GM23248 (cell line): Measurements from ENCODE around the gene ROMO1. TPM values are rescaled to one million over a fixed set of nuclear protein-coding genes. Genes with fewer than 3 reads are reported as not detected.
"Not testable (repeated sequence)": the region's sequence is repeated elsewhere in the genome, so short reads cannot be mapped to it uniquely, and the experiment has no call there.

Experiments used
- DNase-seq: peaks from one replicate; pipeline ENCODE4 v3.0.0-alpha.2; 2015
- H2AFZ ChIP-seq: fragments of 200-600 bp; sonication (generic); 2 replicates; pipeline ENCODE4 v1.6.1; 2016; ENCODE audit warnings: antibody characterized with exemption
- H3F3A ChIP-seq: fragments of 200-600 bp; sonication (generic); 2 replicates; pipeline ENCODE4 v1.6.1; 2016; ENCODE audit warnings: mild to moderate bottlenecking, antibody characterized with exemption, mixed run types; ENCODE audit not compliant: insufficient read depth
- H3K27ac ChIP-seq: fragments of 200-600 bp; sonication (generic); 2 replicates; pipeline ENCODE4 v1.5.1; 2016; ENCODE audit warnings: mild to moderate bottlenecking
- H3K27me3 ChIP-seq: fragments of 200-600 bp; sonication (generic); replicated peaks from 2 replicates; pipeline ENCODE4 v1.6.1; 2016; ENCODE audit warnings: mild to moderate bottlenecking; ENCODE audit not compliant: insufficient read depth
- H3K36me3 ChIP-seq: fragments of 200-600 bp; sonication (generic); 2 replicates; pipeline ENCODE4 v1.6.1; 2016; ENCODE audit warnings: low read depth, mild to moderate bottlenecking
- H3K4me1 ChIP-seq: fragments of 200-600 bp; sonication (generic); 2 replicates; pipeline ENCODE4 v1.6.1; 2016; ENCODE audit warnings: mild to moderate bottlenecking; ENCODE audit not compliant: insufficient read depth
- H3K4me2 ChIP-seq: fragments of 200-600 bp; sonication (generic); one replicate; pipeline ENCODE4 v1.6.1; 2016; ENCODE audit warnings: mild to moderate bottlenecking; ENCODE audit not compliant: unreplicated experiment
- H3K4me3 ChIP-seq: fragments of 200-600 bp; sonication (generic); 2 replicates; pipeline ENCODE4 v1.5.1; 2016; ENCODE audit warnings: mild to moderate bottlenecking
- H3K79me2 ChIP-seq: fragments of 200-600 bp; sonication (generic); 2 replicates; pipeline ENCODE4 v1.6.1; 2016; ENCODE audit warnings: mild to moderate bottlenecking; ENCODE audit not compliant: insufficient read depth
- H3K9ac ChIP-seq: fragments of 200-600 bp; sonication (generic); 2 replicates; pipeline ENCODE4 v1.6.1; 2016; ENCODE audit warnings: mild to moderate bottlenecking
- H3K9me2 ChIP-seq: fragments of 200-600 bp; sonication (generic); 2 replicates; pipeline ENCODE4 v1.6.1; 2016; ENCODE audit warnings: mixed run types, mild to moderate bottlenecking, moderate library complexity; ENCODE audit not compliant: insufficient read depth
- H3K9me3 ChIP-seq: fragments of 200-600 bp; sonication (generic); one replicate; pipeline ENCODE4 v1.6.1; 2017; ENCODE audit warnings: low read depth
- H4K20me1 ChIP-seq: fragments of 200-600 bp; sonication (generic); 2 replicates; pipeline ENCODE4 v1.6.0; 2016; ENCODE audit not compliant: insufficient read depth
- EZH2 ChIP-seq: fragments of 200-600 bp; sonication (generic); IDR thresholded peaks from 2 replicates; pipeline ENCODE4 v1.6.1; 2018; ENCODE audit warnings: antibody characterized with exemption, mild to moderate bottlenecking; ENCODE audit not compliant: insufficient read depth, poor library complexity, severe bottlenecking
- EZH2phosphoT487 ChIP-seq: fragments of 200-600 bp; sonication (generic); IDR thresholded peaks from 2 replicates; pipeline ENCODE4 v1.6.1; 2018; ENCODE audit warnings: antibody characterized with exemption, moderate library complexity, mild to moderate bottlenecking, low read depth; ENCODE audit not compliant: insufficient read depth
- WGBS, 2 experiments: methylation state at CpG; one replicate each; pipeline ENCODE4 v1.1.6; 2015 to 2017; ENCODE audit warnings: low lambda C conversion rate in 2 of 2, low coverage in 1 of 2; ENCODE audit errors: missing lambda C conversion rate in 2 of 2; 5-methylcytosine and 5-hydroxymethylcytosine counted together
- in situ Hi-C: fragments of 300-500 bp; cut with MboI; formaldehyde crosslinking; loops from 2 replicates; pipeline ENCODE4 v1.15.0; 2020
- polyA plus RNA-seq: library from polyadenylated mRNA; unstranded; fragments of >200 nt; fragmentation: Nextera tagmentation; extraction: Ambion mirVana; gene quantifications from 2 replicates; pipeline ENCODE4 v1.2.1, GENCODE V29; 2016
- total RNA-seq: library from RNA; depleted of rRNA; stranded (reverse); fragments of >200 nt; shearing (Covaris generic); gene quantifications from 2 replicates; pipeline ENCODE4 v1.2.3, GENCODE V29; 2014

ROMO1 gene
- total and polyA plus RNA-seq, 2 experiments from 2014 or later: 311 to 543 TPM

- H3K4me2 ChIP-seq: peak overlapping the region; percentile 0
- H3K27ac ChIP-seq: peak overlapping the region; percentile 91
- H3K4me1 ChIP-seq: peaks cover 46% of the 10 kb centered on the region
- H3K9me2 ChIP-seq: no peaks in the 10 kb centered on the region
- H2AFZ ChIP-seq: no peak overlapping the region
- no peaks in the 10 kb centered on the region for H3K27me3 ChIP-seq
- DNase-seq: no peak
- 66% methylated on average over 4 of the region's 4 CpGs for WGBS, 2 experiments
- H3K9ac ChIP-seq: peak overlapping the region; percentile 96
- peaks cover 60% of the 10 kb centered on the region for H3K36me3 ChIP-seq
- H3F3A ChIP-seq: peaks cover 85% of the 10 kb centered on the region
- in situ Hi-C loops: no loop called here
- peaks cover 84% of the 10 kb centered on the region for H3K79me2 ChIP-seq
- no peak for TF ChIP-seq EZH2phosphoT487
- TF ChIP-seq EZH2: no peak
- H3K4me3 ChIP-seq: no peak overlapping the region
- H3K9me3 ChIP-seq: no peaks in the 10 kb centered on the region
- no peaks in the 10 kb centered on the region; the same call in 1 of the 2 replicates for H4K20me1 ChIP-seq
These were observed 3.9 kb downstream of the ROMO1 start for GRCh38 chr20:35702824-35703695.

GRCh38 chr20:35704514-35705261, 5.5 kb downstream of the ROMO1 start:
- H3K4me1 ChIP-seq: peaks cover 47% of the 10 kb centered on the region
- peaks cover 98% of the 10 kb centered on the region for H3F3A ChIP-seq
- no peak overlapping the region for H2AFZ ChIP-seq
- H4K20me1 ChIP-seq: no peaks in the 10 kb centered on the region; the same call in 1 of the 2 replicates
- no peaks in the 10 kb centered on the region for H3K9me3 ChIP-seq
- no peaks in the 10 kb centered on the region for H3K27me3 ChIP-seq
- H3K9ac ChIP-seq: 0 out of 2 replicates have a peak overlapping the region, but pooled peaks have one; percentile 8
- no peak for TF ChIP-seq EZH2phosphoT487
- no peak for TF ChIP-seq EZH2
- H3K4me3 ChIP-seq: no peak overlapping the region
- peak overlapping the region; percentile 91; the same call in 1 of the 2 replicates for H3K27ac ChIP-seq
- no peak overlapping the region for H3K4me2 ChIP-seq
- in situ Hi-C loops: no loop called here
- 88 to 93% methylated on average over 5 of the region's 5 CpGs for WGBS, 2 experiments
- no peak for DNase-seq
- no peaks in the 10 kb centered on the region for H3K9me2 ChIP-seq
- H3K36me3 ChIP-seq: peaks cover 76% of the 10 kb centered on the region
- H3K79me2 ChIP-seq: peaks cover 93% of the 10 kb centered on the region

DNA sequence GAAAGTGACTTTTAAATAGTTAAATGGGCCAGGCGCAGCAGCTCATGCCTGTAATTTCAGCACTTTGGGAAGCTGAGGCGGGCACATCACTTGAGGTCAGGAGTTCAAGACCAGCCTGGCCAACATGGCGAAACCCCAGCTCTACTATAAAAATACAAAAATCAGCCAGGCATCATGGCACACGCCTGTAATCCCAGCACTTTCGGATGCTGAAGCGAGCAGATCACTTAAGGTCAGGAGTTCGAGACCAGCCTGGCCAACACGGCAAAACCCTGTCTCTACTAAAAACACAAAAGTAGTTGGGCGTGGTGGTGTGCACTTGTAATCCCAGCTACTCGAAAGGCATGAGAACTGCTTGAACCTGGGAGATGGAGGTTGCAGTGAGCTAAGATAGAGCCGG, 6.7 kb downstream of the ROMO1 start:
- H3K9me3 ChIP-seq, H2AFZ ChIP-seq, H3K9ac ChIP-seq, in situ Hi-C loops, H3K4me3 ChIP-seq, H4K20me1 ChIP-seq, H3K27me3 ChIP-seq, H3K4me2 ChIP-seq, H3K9me2 ChIP-seq, DNase-seq: not testable (repeated sequence)
- peaks cover 49% of the 10 kb centered on the region for H3K4me1 ChIP-seq
- H3K27ac ChIP-seq: peak overlapping the region; percentile 24; the same call in 1 of the 2 replicates
- peaks cover 88% of the 10 kb centered on the region for H3K36me3 ChIP-seq
- 90 to 91% methylated on average over 11 of the region's 11 CpGs for WGBS, 2 experiments
- H3F3A ChIP-seq: peaks cover 98% of the 10 kb centered on the region
- H3K79me2 ChIP-seq: peaks cover 95% of the 10 kb centered on the region

DNA sequence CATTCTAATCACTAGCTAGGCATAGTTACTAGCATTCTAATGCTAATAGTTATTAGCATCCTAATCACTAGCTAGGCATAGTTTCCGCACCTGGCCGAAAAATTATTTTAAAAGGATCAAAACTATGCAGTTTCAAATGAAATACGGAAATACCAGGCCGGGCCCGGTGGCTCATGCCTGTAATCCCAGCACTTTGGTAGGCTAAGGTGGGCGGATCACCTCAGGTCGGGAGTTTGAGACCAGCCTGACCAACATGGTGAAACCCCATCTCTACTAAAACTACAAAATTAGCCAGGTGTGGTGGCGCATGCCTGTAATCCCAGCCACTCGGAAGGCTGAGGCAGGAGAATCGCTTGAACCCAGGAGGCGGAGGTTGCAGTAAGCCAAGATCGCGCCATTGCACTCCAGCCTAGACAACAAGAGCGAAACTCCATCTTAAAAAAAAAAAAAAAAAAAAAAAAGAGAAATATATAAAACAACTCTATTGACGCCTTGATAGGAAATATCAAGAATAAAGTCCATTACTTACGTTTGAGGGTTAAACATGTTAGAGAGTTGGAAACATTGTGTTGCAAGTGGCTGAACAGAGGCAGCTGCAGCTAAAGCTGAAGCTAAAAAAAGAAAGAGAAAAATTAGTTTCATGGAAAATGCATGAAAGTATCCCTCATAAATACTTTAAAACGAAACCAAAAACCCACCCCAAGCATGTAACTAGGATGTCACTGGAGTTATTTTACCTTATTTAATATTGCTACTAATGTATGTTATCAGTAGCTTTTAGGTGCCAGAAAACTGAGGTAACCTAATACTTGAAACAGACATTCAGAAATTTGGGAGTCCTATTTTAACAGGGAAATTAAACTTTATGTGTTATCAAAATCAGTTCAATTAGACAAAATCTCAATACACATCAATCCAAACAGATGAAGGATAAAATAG, 7.7 kb downstream of the ROMO1 start:
- peaks cover 98% of the 10 kb centered on the region for H3F3A ChIP-seq
- H3K27ac ChIP-seq, H3K9me3 ChIP-seq, H3K9me2 ChIP-seq, H3K4me3 ChIP-seq, H2AFZ ChIP-seq, H3K27me3 ChIP-seq, H3K4me2 ChIP-seq, H3K9ac ChIP-seq, DNase-seq, H4K20me1 ChIP-seq, in situ Hi-C loops: not testable (repeated sequence)
- WGBS, 2 experiments: 83 to 89% methylated on average over 17 of the region's 17 CpGs
- peaks cover 95% of the 10 kb centered on the region for H3K79me2 ChIP-seq
- peaks cover 95% of the 10 kb centered on the region for H3K36me3 ChIP-seq
- peaks cover 46% of the 10 kb centered on the region for H3K4me1 ChIP-seq
